SK-N-SH (cell line): ENCODE measurements around the gene MTAP. TPM values are rescaled to one million over a fixed set of nuclear protein-coding genes. Genes with fewer than 3 reads are reported as not detected.

Experiments
- CTCF ChIA-PET: fragments of 300-600, 350-600 bp; formaldehyde crosslinking; extraction: SDS; loops from one replicate; lab custom pipeline; 2021; lab: Yijun Ruan, JAX
- POLR2A ChIA-PET: fragments of 350-600 bp; sonication (Branson Sonifier 250); formaldehyde crosslinking; extraction: SDS; loops from one replicate; lab custom pipeline; 2020; ENCODE audit warnings: antibody characterized with exemption, inconsistent platforms; lab: Yijun Ruan, JAX
- DNase-seq: peaks from one replicate; pipeline ENCODE4 v3.0.0; 2012
- H2AFZ ChIP-seq: fragments of 200-600 bp; sonication (generic); 2 replicates; pipeline ENCODE4 v1.8.1; 2016; ENCODE audit warnings: antibody characterized with exemption, mild to moderate bottlenecking, low read depth
- H3F3A ChIP-seq: fragments of 200-600 bp; sonication (generic); replicated peaks from 2 replicates; pipeline ENCODE3; 2016; ENCODE audit warnings: antibody characterized with exemption, mild to moderate bottlenecking; ENCODE audit not compliant: insufficient read depth
- H3K27ac ChIP-seq, 2 experiments: fragments of 200-500 bp in 1 of 2; fragments of 200-600 bp in 1 of 2; sonication (Bioruptor generic) in 1 of 2; sonication (generic), shearing (Covaris generic) in 1 of 2; 2 replicates each; pipeline versions ENCODE4 v1.5.1 to v1.6.1; 2014 to 2016; ENCODE audit warnings: low read depth in 2 of 2, inconsistent platforms in 1 of 2, low read length in 1 of 2, mild to moderate bottlenecking in 1 of 2, mixed read lengths in 1 of 2
- H3K27me3 ChIP-seq: fragments of 200-600 bp; sonication (generic), shearing (Covaris generic); 2 replicates; pipeline ENCODE4 v1.6.1; 2016; ENCODE audit warnings: mixed run types; ENCODE audit not compliant: insufficient read depth
- H3K36me3 ChIP-seq, 2 experiments: fragments of 200-500 bp in 1 of 2; fragments of 200-600 bp in 1 of 2; sonication (Bioruptor generic) in 1 of 2; sonication (generic) in 1 of 2; replicated peaks in 1 of 2; 2 replicates each; pipeline versions ENCODE3 to v1.5.1; 2014 to 2016; ENCODE audit warnings: low read length in 1 of 2, mild to moderate bottlenecking in 1 of 2; ENCODE audit not compliant: insufficient read depth in 2 of 2, control insufficient read depth in 1 of 2
- H3K4me1 ChIP-seq, 2 experiments: fragments of 200-500 bp in 1 of 2; fragments of 200-600 bp in 1 of 2; sonication (Bioruptor generic) in 1 of 2; sonication (generic), shearing (Covaris generic) in 1 of 2; 2 replicates each; pipeline versions ENCODE4 v1.5.1 to v1.6.1; 2014 to 2016; ENCODE audit warnings: low read depth in 1 of 2, low read length in 1 of 2, mixed run types in 1 of 2; ENCODE audit not compliant: insufficient read depth in 2 of 2, control insufficient read depth in 1 of 2
- H3K4me2 ChIP-seq: fragments of 200-600 bp; sonication (generic), shearing (Covaris generic); 2 replicates; pipeline ENCODE4 v1.6.1; 2017; ENCODE audit warnings: mixed run types
- H3K4me3 ChIP-seq, 2 experiments: fragments of 200-500 bp in 1 of 2; fragments of 200-600 bp in 1 of 2; sonication (Bioruptor generic) in 1 of 2; sonication (generic), shearing (Covaris generic) in 1 of 2; 2 replicates each; pipeline versions ENCODE4 v1.5.1 to v1.8.1; 2014 to 2016; ENCODE audit warnings: low read depth in 2 of 2, inconsistent platforms in 1 of 2, low read length in 1 of 2, mild to moderate bottlenecking in 1 of 2, mixed read lengths in 1 of 2, moderate library complexity in 1 of 2
- H3K79me2 ChIP-seq: fragments of 200-600 bp; sonication (generic); 2 replicates; pipeline ENCODE4 v1.8.1; 2017; ENCODE audit warnings: mild to moderate bottlenecking; ENCODE audit not compliant: insufficient read depth
- H3K9ac ChIP-seq: fragments of 200-600 bp; sonication (generic); 2 replicates; pipeline ENCODE4 v1.6.1; 2017; ENCODE audit warnings: mixed run types
- H3K9me2 ChIP-seq: fragments of 200-600 bp; sonication (generic); 2 replicates; pipeline ENCODE4 v1.6.1; 2017; ENCODE audit warnings: mixed run types
- H3K9me3 ChIP-seq: fragments of 200-600 bp; sonication (generic); 2 replicates; pipeline ENCODE4 v1.6.1; 2017; ENCODE audit warnings: mixed run types, mild to moderate bottlenecking, moderate library complexity
- H4K20me1 ChIP-seq: fragments of 200-600 bp; sonication (generic); 2 replicates; pipeline ENCODE4 v1.6.1; 2017; ENCODE audit warnings: mild to moderate bottlenecking, mixed run types; ENCODE audit not compliant: insufficient read depth
- CHD2 ChIP-seq: fragments of 150-350 bp; IDR thresholded peaks from 2 replicates; pipeline ENCODE4 v1.6.1; 2018; ENCODE audit warnings: low read length; ENCODE audit not compliant: partially characterized antibody
- EP300 ChIP-seq, 2 experiments: IDR thresholded peaks; 2 replicates each; pipeline versions ENCODE4 v1.4.0 to v1.6.1; 2012; ENCODE audit warnings: borderline replicate concordance in 1 of 2, low read depth in 1 of 2, low read length in 1 of 2
- FOXM1 ChIP-seq: IDR thresholded peaks from 2 replicates; pipeline ENCODE4 v1.4.0; 2012; ENCODE audit warnings: low read depth, mild to moderate bottlenecking
- GABPA ChIP-seq: IDR thresholded peaks from 2 replicates; pipeline ENCODE4 v1.4.0; 2012; ENCODE audit warnings: low read depth, mild to moderate bottlenecking
- GATA2 ChIP-seq: sonication (generic); formaldehyde crosslinking; IDR thresholded peaks from 2 replicates; pipeline ENCODE4 v1.5.0; 2020; ENCODE audit warnings: mild to moderate bottlenecking, missing genetic modification reagents
- JUND ChIP-seq: IDR thresholded peaks from 2 replicates; pipeline ENCODE4 v1.4.0; 2012
- MEF2A ChIP-seq: IDR thresholded peaks from 2 replicates; pipeline ENCODE4 v1.4.0; 2012; ENCODE audit warnings: low read depth, borderline replicate concordance
- NFIC ChIP-seq: IDR thresholded peaks from 2 replicates; pipeline ENCODE4 v1.4.0; 2012; ENCODE audit warnings: borderline replicate concordance
- NRF1 ChIP-seq: IDR thresholded peaks from 2 replicates; pipeline ENCODE4 v1.6.1; 2012; ENCODE audit warnings: low read depth, mild to moderate bottlenecking, low read length
- RAD21 ChIP-seq: IDR thresholded peaks from 2 replicates; pipeline ENCODE4 v1.6.1; 2012; ENCODE audit warnings: mild to moderate bottlenecking, low read length
- RCOR1 ChIP-seq: fragments of 150-350 bp; IDR thresholded peaks from 2 replicates; pipeline ENCODE4 v1.6.1; 2017; ENCODE audit warnings: antibody characterized with exemption, low read length
- RFX5 ChIP-seq: IDR thresholded peaks from 2 replicates; pipeline ENCODE4 v1.6.1; 2012; ENCODE audit warnings: mild to moderate bottlenecking, improper control_type of control experiment, low read length
- RXRA ChIP-seq: IDR thresholded peaks from 2 replicates; pipeline ENCODE4 v1.4.0; 2012; ENCODE audit warnings: low read depth, mild to moderate bottlenecking, borderline replicate concordance
- TAF1 ChIP-seq: IDR thresholded peaks from 2 replicates; pipeline ENCODE4 v1.6.1; 2012; ENCODE audit warnings: low read depth, mild to moderate bottlenecking, low read length, moderate library complexity, borderline replicate concordance
- TCF12 ChIP-seq: IDR thresholded peaks from 2 replicates; pipeline ENCODE4 v1.4.0; 2012
- TEAD4 ChIP-seq: IDR thresholded peaks from 2 replicates; pipeline ENCODE4 v1.4.0; 2012; ENCODE audit warnings: mild to moderate bottlenecking, borderline replicate concordance; ENCODE audit not compliant: insufficient read depth
- YY1 ChIP-seq: IDR thresholded peaks from 2 replicates; pipeline ENCODE4 v1.4.0; 2012; ENCODE audit warnings: low read depth, mild to moderate bottlenecking
- WGBS: methylation state at CpG from one replicate; pipeline ENCODE4 v1.1.6; 2017; ENCODE audit warnings: low lambda C conversion rate; 5-methylcytosine and 5-hydroxymethylcytosine counted together
- polyA plus RNA-seq, 3 experiments: library from polyadenylated mRNA; depleted of rRNA; stranded (reverse); fragments of >200 nt; gene quantifications; 2 replicates each; pipeline ENCODE4 v1.2.3, GENCODE V29; 2012
- TF ChIP-seq, protein P1 (sequence below): IDR thresholded peaks from 2 replicates; pipeline ENCODE4 v1.4.0; 2012; ENCODE audit warnings: low read depth, borderline replicate concordance
- TF ChIP-seq, protein P2 (sequence below): IDR thresholded peaks from 2 replicates; pipeline ENCODE4; 2012
- TF ChIP-seq, protein P3 (sequence below): fragments of 200-600 bp; sonication (generic); IDR thresholded peaks from 2 replicates; pipeline ENCODE4 v1.6.1; 2017; ENCODE audit warnings: antibody characterized with exemption, mild to moderate bottlenecking, moderate library complexity
- TF ChIP-seq, protein P4 (sequence below): IDR thresholded peaks from 2 replicates; pipeline ENCODE4 v1.4.0; 2012; ENCODE audit warnings: low read depth

MTAP gene
- polyA plus RNA-seq, 1 of the 3 experiments (the other 2 are of a cell fraction) = 9.8 TPM

DNA sequence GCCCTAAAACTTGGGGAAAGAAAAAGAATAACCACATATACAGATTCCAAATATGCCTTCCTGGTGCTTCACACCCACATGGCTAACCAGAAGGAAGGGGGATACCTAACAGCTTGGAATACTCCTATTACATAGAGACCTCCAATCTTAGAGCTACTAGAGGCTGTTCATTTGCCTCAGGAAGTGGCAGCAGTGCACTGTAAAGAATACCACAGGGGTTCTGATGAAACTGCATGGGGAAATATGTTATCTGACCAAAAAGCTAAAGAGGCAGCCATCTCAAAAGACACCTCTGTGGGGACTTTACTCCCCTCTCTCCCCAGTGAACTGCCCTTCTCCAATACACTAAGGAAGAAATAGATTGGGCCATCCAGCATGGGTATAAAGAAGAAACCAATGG lies 125.3 kb downstream of the MTAP start:
- no peak overlapping the region for H3K4me2 ChIP-seq
- no peaks in the 10 kb centered on the region for H3K36me3 ChIP-seq
- H3K27me3 ChIP-seq = no peaks in the 10 kb centered on the region
- no peaks in the 10 kb centered on the region for H3K79me2 ChIP-seq
- no peak overlapping the region for H3K4me3 ChIP-seq
- H2AFZ ChIP-seq = no peak overlapping the region
- H3K9ac ChIP-seq = no peak overlapping the region
- ChIA-PET CTCF (no interaction called here), POLR2A (no interaction called here)
- DNase-seq = no peak
- H3K27ac ChIP-seq = no peak overlapping the region
- no peaks in the 10 kb centered on the region for H3K4me1 ChIP-seq
- peaks cover under 1% of the 10 kb centered on the region for H3F3A ChIP-seq
- H3K9me3 ChIP-seq = no peaks in the 10 kb centered on the region
- no peaks in the 10 kb centered on the region for H3K9me2 ChIP-seq
- H4K20me1 ChIP-seq = no peaks in the 10 kb centered on the region
- TF ChIP-seq MEF2A = no peak
- TF ChIP-seq, protein P1, sequence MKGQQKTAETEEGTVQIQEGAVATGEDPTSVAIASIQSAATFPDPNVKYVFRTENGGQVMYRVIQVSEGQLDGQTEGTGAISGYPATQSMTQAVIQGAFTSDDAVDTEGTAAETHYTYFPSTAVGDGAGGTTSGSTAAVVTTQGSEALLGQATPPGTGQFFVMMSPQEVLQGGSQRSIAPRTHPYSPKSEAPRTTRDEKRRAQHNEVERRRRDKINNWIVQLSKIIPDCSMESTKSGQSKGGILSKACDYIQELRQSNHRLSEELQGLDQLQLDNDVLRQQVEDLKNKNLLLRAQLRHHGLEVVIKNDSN = no peak
- TF ChIP-seq JUND = no peak
- TF ChIP-seq, protein P2, sequence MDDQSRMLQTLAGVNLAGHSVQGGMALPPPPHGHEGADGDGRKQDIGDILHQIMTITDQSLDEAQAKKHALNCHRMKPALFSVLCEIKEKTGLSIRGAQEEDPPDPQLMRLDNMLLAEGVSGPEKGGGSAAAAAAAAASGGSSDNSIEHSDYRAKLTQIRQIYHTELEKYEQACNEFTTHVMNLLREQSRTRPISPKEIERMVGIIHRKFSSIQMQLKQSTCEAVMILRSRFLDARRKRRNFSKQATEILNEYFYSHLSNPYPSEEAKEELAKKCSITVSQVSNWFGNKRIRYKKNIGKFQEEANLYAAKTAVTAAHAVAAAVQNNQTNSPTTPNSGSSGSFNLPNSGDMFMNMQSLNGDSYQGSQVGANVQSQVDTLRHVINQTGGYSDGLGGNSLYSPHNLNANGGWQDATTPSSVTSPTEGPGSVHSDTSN = no peak
- TF ChIP-seq RCOR1 = no peak
- no peak for TF ChIP-seq RFX5
- TF ChIP-seq CHD2 = no peak
- TF ChIP-seq GATA2 (CRISPR knock-in tag) = no peak
- TF ChIP-seq, protein P3, sequence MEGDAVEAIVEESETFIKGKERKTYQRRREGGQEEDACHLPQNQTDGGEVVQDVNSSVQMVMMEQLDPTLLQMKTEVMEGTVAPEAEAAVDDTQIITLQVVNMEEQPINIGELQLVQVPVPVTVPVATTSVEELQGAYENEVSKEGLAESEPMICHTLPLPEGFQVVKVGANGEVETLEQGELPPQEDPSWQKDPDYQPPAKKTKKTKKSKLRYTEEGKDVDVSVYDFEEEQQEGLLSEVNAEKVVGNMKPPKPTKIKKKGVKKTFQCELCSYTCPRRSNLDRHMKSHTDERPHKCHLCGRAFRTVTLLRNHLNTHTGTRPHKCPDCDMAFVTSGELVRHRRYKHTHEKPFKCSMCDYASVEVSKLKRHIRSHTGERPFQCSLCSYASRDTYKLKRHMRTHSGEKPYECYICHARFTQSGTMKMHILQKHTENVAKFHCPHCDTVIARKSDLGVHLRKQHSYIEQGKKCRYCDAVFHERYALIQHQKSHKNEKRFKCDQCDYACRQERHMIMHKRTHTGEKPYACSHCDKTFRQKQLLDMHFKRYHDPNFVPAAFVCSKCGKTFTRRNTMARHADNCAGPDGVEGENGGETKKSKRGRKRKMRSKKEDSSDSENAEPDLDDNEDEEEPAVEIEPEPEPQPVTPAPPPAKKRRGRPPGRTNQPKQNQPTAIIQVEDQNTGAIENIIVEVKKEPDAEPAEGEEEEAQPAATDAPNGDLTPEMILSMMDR = no peak
- no peak for TF ChIP-seq RXRA
- no peak for TF ChIP-seq GABPA
- no peak for TF ChIP-seq RAD21
- TF ChIP-seq, protein P4, sequence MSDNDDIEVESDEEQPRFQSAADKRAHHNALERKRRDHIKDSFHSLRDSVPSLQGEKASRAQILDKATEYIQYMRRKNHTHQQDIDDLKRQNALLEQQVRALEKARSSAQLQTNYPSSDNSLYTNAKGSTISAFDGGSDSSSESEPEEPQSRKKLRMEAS = no peak
- TF ChIP-seq, all 33 proteins: peak for 0

DNA sequence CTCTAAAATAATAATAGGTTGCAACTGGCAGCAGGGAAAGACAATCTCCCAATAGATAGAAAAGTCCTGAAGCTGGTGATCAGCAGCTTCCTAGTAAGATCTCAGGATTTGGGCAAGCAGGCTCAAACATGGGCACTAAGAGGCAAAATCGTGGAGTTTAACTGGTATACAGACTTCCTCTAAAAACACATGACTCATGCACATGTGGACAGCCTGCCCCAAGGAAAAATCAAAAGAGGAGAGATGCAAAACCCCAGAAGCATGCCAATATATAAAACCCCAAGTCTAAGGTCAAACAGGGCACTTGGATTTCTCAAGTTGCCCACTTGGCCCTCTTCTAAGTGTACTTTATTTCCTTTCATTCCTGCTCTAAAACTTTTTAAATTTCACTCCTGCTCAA lies 129.0 kb downstream of the MTAP start:
- no peaks in the 10 kb centered on the region for H3K36me3 ChIP-seq
- no peaks in the 10 kb centered on the region for H3K9me2 ChIP-seq
- H3K4me3 ChIP-seq = no peak overlapping the region
- peaks cover 8% of the 10 kb centered on the region for H3F3A ChIP-seq
- POLR2A ChIA-PET = interaction anchor here (0.7 kb wide), 1 partner anchor 1563 kb away, joined by 3 read pairs; no protein-coding TSS in a partner anchor
- DNase-seq = no peak
- no peak overlapping the region for H3K4me2 ChIP-seq
- CTCF ChIA-PET = no interaction called here
- no peak overlapping the region for H2AFZ ChIP-seq
- H3K4me1 ChIP-seq = no peaks in the 10 kb centered on the region
- TF ChIP-seq YY1 = no peak
- TF ChIP-seq RCOR1 = no peak
- TF ChIP-seq EP300 (IDR thresholded peaks at IDR 0.05; ENCODE audit: borderline replicate concordance in 1 of 2, low read depth in 1 of 2, low read length in 1 of 2) = no peak
- no peak for TF ChIP-seq TCF12
- no peak for TF ChIP-seq TEAD4
- no peak for TF ChIP-seq NRF1
- no peak for TF ChIP-seq NFIC
- no peak for TF ChIP-seq TAF1
- no peak for TF ChIP-seq JUND
- TF ChIP-seq MEF2A = no peak
- TF ChIP-seq CHD2 = no peak
- no peak for TF ChIP-seq GABPA
- TF ChIP-seq, protein P2 = no peak
- TF ChIP-seq FOXM1 = no peak
- no peaks in the 10 kb centered on the region for H4K20me1 ChIP-seq
- no peak overlapping the region for H3K9ac ChIP-seq
- H3K27me3 ChIP-seq = no peaks in the 10 kb centered on the region
- H3K27ac ChIP-seq = no peak overlapping the region
- H3K9me3 ChIP-seq = no peaks in the 10 kb centered on the region
- no peaks in the 10 kb centered on the region for H3K79me2 ChIP-seq
- 27% methylated on average over 1 of the region's 1 CpG for WGBS
